GM12892 (cell line): ENCODE results near the gene DNAH11.

Experiments used
- POLR2A ChIP-seq: IDR thresholded peaks from 2 replicates; pipeline ENCODE4 v1.6.1; 2011; ENCODE audit warnings: low read depth, low read length, control low read depth
- POLR2AphosphoS5 ChIP-seq: IDR thresholded peaks from 2 replicates; pipeline ENCODE4 v1.6.1; 2011; ENCODE audit warnings: low read depth, low read length, control low read depth
- TAF1 ChIP-seq: IDR thresholded peaks from 2 replicates; pipeline ENCODE4 v1.6.1; 2011; ENCODE audit warnings: low read depth, mild to moderate bottlenecking, control low read depth, low read length, borderline replicate concordance

- TF ChIP-seq POLR2A: no peak
- TF ChIP-seq POLR2AphosphoS5: no peak
- TF ChIP-seq TAF1: no peak
Observed at GRCh38 chr7:21618706-21619105, 75.9 kb downstream of the DNAH11 start.
